Activated CD8-positive, alpha-beta memory T cell treated with anti-CD3 and anti-CD28 coated beads for 4 hours (primary cell): ENCODE results near the gene PDE4D.

Experiments
- DNase-seq, 2 donors: peaks; one replicate each; pipeline ENCODE4 v3.0.0-alpha.2; 2020; ENCODE audit warnings: low read depth in 2 of 2

PDE4D gene

GRCh38 chr5:59517926-59518585 lies 375.5 kb downstream of the PDE4D start:
- DNase-seq = no peak

DNA sequence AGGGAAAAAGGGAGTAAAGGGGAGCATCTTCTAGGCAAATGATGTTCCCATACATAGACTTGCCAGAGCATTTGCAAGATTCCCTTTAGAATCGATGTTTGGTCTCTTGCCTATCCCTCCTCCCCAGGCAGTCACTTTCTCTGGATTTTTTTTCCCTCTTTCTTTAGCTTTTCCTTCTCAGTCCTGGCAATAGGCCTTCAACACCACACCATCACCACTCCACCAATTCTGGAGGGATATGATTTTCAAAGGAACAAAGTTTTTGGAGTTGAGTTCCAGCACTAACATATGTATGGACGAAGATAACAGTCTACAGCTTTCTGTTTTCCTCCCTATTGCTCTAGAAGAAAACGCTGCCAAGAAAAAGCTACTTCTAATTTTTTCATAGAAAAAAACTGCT lies 377.4 kb downstream of the PDE4D start:
- no peak for DNase-seq

DNA sequence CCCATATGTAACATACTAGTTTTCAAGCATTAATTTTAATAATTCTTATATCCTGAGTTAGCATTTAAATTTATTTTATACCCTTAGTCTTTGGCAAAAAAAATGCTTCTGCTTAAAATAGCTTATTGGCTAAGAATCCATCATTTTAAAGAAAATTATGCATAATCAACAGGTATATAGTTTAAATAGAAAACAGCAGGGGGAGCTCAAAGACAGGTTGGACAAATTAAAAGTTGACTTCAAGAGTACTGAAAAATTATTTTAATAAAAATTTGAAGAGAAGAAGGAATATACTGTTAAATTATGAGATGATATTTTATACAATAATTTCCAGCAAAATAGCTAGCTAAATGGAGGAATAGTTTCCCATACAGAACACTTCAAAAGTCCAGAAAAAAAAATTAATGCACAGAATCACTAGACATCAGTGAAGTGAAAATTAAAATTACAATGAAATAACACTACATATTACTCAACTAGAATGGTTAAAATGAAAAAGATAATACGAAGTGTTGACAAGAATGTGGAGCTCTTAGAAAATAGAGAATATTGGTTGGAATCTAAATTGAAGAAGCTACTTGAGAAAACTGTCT lies 387.1 kb downstream of the PDE4D start:
- no peak for DNase-seq

- no peak for DNase-seq
Measured at GRCh38 chr5:59504043-59504442, 389.5 kb downstream of the PDE4D start.

DNA sequence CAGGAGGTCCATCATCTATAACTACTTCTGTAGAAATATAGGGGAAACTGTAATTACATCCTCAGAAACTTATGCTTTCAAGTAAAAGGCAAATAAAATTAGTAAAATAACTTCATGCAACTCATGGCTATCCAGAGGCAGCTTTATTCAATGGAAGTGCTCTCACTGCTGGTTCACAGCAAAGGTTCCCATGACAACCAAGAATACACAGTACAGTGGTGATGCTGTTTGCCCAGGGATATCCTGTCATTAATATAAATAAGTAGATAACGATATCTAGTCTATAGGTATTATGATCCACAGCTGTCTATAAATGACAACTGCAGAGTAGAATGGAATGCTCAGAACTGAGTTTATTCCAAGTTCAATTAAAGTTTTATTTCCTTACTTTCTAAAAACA lies 390.3 kb downstream of the PDE4D start:
- DNase-seq = no peak

DNA sequence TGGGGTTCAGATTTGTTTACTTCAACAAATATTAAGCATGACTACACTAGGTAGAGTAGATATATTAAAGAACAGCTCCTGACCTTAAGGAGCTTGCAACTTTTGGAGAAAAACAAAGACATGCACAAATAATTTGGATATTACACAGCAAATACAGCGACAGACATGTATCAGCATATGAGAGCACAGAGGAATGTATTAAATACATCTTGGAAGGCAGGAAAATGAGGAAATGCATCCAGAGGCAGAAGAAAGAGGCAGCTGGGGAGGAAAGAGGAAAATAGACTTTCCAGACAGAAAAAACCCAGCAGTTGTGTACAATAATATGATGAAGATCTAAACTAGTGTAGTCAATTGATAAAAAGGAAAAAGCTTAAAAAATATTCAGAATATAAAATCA lies 392.2 kb downstream of the PDE4D start:
- no peak for DNase-seq

DNA sequence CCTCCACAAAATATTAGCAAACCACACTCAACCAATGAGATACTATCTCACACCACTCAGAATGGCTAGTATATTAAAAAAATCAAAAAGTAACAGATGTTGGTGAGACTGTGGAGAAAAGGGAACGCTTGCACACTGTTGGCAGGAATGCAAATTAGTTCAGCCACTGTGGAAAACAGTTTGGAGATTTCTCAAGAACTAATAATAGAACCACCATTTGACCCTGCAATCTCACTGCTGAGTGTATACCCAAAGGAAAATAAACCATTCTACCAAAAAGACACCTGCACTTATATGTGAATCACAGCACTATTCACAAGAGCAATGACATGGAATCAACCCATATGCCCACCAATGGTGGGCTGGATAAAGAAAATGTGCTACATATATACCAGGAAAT lies 393.5 kb downstream of the PDE4D start:
- no peak for DNase-seq

DNA sequence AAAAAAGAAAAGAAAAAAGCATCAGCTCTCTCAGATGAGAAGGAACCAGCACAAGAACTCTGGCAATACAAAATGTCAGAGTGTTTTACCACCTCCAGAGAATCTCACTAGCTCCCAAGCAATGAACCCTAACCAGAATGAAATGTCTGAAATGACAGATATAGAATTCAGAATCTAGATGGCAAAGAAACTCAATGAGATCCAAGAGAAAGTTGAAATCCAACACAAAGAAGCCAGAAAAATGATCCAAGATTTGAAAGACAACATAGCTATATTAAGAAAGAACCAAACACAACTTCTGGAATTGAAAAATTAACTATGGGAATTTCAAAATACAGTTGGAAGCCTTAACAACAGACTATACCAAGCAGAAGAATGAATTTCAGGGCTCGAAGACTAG lies 396.3 kb downstream of the PDE4D start:
- DNase-seq = no peak

- DNase-seq = no peak
Measured at GRCh38 chr5:59496524-59497134, 396.9 kb downstream of the PDE4D start.

DNA sequence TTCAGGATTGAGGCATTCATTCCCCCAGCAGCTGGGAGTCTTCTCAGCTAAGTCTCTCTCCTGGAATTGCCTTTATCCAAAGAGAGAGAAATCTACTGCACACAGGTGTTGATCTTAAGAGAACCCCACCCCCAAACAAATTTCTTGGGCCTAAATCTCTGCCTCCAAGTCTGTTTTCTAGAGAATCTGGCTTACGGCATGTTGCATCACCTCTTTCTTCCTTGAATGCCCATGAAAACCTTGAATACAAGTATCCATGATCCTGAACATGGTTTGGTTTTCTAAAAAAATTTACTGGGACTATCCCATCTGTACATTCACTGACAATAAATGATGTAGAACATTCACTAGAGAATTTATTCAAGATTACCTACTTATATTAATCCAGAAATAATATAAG lies 401.6 kb downstream of the PDE4D start:
- no peak for DNase-seq

DNA sequence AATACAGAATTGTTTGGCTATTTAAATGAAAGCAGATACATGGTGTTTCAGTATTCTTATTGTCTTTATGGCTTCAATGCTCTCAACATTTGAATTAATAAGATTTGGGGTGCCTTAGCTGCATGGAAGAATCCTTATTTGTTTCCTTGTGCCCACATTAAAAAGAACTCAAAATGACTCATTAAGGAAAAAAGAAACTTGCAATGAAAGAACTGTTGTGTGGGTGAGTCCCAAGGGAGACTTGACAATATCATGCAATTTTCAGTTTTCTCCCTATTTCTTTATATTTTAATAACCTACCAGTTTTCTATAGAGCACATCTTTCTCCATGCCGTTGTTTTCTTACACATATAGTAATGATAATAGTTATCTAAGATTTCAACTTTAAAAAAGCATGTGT lies 404.0 kb downstream of the PDE4D start:
- no peak for DNase-seq

- DNase-seq = no peak
Measured at GRCh38 chr5:59487772-59488729, 405.5 kb downstream of the PDE4D start.

DNA sequence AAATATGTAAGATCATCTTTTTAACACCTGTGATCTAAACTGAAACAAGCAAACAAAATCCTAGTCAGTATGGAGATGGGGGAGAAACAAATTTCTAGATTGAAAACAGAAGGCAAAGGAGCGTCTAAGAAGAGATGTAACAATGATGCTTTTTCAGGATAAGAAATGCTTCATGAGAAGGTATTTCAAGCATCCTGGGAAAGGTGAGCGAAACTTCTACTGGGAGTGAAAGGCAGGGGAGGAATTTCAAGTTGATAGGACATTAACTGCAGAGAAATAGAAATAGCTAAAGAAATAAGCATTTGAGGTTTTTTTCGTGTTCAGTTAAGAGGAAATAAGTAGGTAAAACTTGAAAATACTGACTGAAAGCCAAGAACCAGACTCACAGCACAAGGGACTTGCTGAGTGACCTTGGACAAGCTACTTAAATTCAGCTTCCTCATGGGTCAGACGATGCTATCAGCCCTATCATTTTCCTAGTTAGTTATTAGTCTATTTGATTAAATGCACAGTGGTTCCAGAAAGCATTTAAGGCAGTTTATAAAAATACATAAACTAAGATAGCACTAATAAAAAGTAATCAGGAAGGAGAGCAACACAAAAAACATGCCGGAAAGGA lies 406.3 kb downstream of the PDE4D start:
- DNase-seq = no peak

DNA sequence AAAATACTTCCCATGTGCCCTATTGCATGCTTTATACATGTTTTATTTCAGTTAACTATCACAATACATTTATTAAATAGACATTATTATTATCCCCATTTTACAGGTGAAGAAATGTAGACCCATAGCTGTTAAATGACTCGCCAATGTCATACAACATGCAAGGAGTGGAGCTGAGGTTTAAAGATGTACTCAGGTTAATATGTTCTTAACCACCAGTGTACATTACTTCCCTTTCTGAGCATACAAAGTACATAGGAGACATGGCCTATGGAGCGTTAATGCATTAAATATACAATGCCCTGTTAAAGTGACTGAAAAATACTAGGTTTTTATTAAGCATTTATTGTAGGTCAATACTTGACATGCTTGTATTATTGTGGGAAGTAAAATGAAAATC lies 407.0 kb downstream of the PDE4D start:
- no peak for DNase-seq

- no peak for DNase-seq
Measured at GRCh38 chr5:59485629-59486439, 407.7 kb downstream of the PDE4D start.

DNA sequence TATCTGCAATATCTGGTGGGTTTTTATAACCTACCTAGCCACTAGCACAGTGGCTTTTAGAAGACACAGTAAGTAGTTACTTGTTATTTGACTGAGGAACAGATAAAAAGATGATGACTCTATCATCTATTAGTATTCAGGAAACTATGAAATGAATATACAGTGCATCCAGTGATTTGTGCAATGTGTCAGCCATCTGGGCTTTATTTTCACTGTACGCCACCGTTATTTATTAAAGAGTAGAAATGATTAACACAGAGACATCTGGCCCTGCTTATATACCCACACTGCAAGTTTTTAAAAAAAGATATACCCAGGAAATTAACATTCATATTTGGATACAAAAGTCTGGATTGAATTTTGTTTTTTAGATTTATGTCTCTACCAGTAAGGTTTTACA lies 408.4 kb downstream of the PDE4D start:
- no peak for DNase-seq

- DNase-seq = no peak
Measured at GRCh38 chr5:59484618-59485017, 408.9 kb downstream of the PDE4D start.

GRCh38 chr5:59483971-59484472 lies 409.5 kb downstream of the PDE4D start:
- DNase-seq = no peak

DNA sequence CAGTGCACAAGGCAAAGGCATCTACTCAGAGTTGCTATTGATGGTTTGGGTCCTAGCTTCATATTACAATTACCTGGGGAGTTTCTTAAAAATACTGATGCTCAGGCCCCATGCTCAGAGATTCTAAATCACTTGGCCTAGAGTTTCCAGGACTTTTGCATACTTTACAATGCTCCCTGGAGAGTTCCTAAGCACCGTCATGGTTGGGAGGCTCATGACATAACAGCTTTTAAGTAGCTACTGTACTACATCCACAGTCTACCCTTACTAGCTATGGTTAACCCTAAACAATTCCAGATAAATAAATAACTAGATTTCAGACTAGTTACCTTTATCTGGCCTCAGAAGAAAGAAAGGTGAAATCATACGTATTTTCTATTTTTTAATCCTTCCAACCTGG lies 414.4 kb downstream of the PDE4D start:
- DNase-seq = no peak

GRCh38 chr5:59474324-59474723 lies 419.2 kb downstream of the PDE4D start:
- no peak for DNase-seq

DNA sequence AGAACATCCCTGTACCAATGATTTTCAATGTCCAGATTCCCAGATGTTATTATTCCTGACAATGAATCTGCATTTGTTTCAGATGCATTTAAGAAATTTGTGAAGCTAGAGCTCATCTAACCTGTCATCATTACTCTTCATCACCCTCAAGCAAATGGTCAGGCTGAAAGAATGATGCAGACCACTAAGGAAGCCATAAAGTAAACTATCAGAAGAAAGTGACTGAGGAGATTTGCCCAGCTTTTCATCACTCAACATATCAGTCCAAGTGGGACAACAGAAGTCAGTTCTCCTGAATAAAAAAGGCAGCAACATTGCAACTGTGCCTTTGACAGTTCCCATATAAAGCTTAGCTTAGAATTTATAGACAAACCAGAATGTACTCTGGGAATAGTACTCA lies 419.9 kb downstream of the PDE4D start:
- no peak for DNase-seq
